ENCODE data around the gene MSI2.
A peak's percentile ranks its signal among the peaks of the same experiment; 100 is the strongest.
"Not testable (repeated sequence)": the region's sequence is repeated elsewhere in the genome, so short reads cannot be mapped to it uniquely, and the experiment has no call there.

MSI2 gene

GRCh38 chr17:57255776-57256681, at the start of gene MSI2:
MSI2 (plus strand) TSS chr17:57256523; CDS start chr17:57256743, 220 bp downstream.
- Mint-ChIP-seq H3K27ac (peak within 1 kb of the TSS; percentile 96), H3K4me1 (peaks cover 31% of the 10 kb centered on the region), H3K4me3 (peak within 1 kb of the TSS; percentile 96), H3K9me3 (peaks cover 4% of the 10 kb centered on the region), H3K27me3 (no peaks in the 10 kb centered on the region), H3K36me3 (peaks cover 5% of the 10 kb centered on the region)
- ATAC-seq (ENCODE audit: low read depth) (peak; percentile 81), DNase-seq (ENCODE audit: low spot score in 2 of 2) (peak; percentile 87 to 88)

- Mint-ChIP-seq H3K9me3 (peaks cover 3% of the 10 kb centered on the region), H3K27ac (no peak overlapping the region), H3K36me3 (peaks cover 2% of the 10 kb centered on the region), H3K27me3 (peaks cover 7% of the 10 kb centered on the region), H3K4me1 (no peaks in the 10 kb centered on the region), H3K4me3 (no peak overlapping the region)
- ATAC-seq (ENCODE audit: low read depth) (no peak), DNase-seq (ENCODE audit: low spot score in 2 of 2) (no peak)
These were observed 49.4 kb upstream of the MSI2 start for GRCh38 chr17:57206928-57207327.

GRCh38 chr17:57207396-57207795, 48.9 kb upstream of the MSI2 start:
- Mint-ChIP-seq H3K27ac (no peak overlapping the region), H3K4me1 (no peaks in the 10 kb centered on the region), H3K9me3 (peaks cover 3% of the 10 kb centered on the region), H3K4me3 (no peak overlapping the region), H3K36me3 (peaks cover 2% of the 10 kb centered on the region), H3K27me3 (peaks cover 10% of the 10 kb centered on the region)
- ATAC-seq (ENCODE audit: low read depth): no peak
- DNase-seq (ENCODE audit: low spot score in 2 of 2): no peak

- no peak for DNase-seq (ENCODE audit: low spot score in 2 of 2)
- Mint-ChIP-seq H3K4me1 (no peaks in the 10 kb centered on the region), H3K36me3 (peaks cover 2% of the 10 kb centered on the region), H3K27ac (no peak overlapping the region), H3K9me3 (peaks cover 3% of the 10 kb centered on the region), H3K4me3 (no peak overlapping the region), H3K27me3 (peaks cover 11% of the 10 kb centered on the region)
- no peak for ATAC-seq (ENCODE audit: low read depth)
These were observed 46.1 kb upstream of the MSI2 start for GRCh38 chr17:57210224-57210553.

GRCh38 chr17:57210972-57211411, 45.3 kb upstream of the MSI2 start:
- Mint-ChIP-seq H3K27me3 (peaks cover 13% of the 10 kb centered on the region), H3K27ac (no peak overlapping the region), H3K4me1 (no peaks in the 10 kb centered on the region), H3K9me3 (peaks cover 3% of the 10 kb centered on the region), H3K36me3 (peaks cover 2% of the 10 kb centered on the region), H3K4me3 (no peak overlapping the region)
- DNase-seq (ENCODE audit: low spot score in 2 of 2) (no peak), ATAC-seq (ENCODE audit: low read depth) (no peak)

- H3K27ac Mint-ChIP-seq: no peak overlapping the region
- H3K36me3 Mint-ChIP-seq: peaks cover 2% of the 10 kb centered on the region
These were observed 44.8 kb upstream of the MSI2 start for GRCh38 chr17:57211543-57211942.

GRCh38 chr17:57213180-57213825, 43.0 kb upstream of the MSI2 start:
- DNase-seq (ENCODE audit: low spot score in 2 of 2): no peak
- no peaks in the 10 kb centered on the region for H3K4me1 Mint-ChIP-seq
- peaks cover 1% of the 10 kb centered on the region for H3K9me3 Mint-ChIP-seq
- no peak for ATAC-seq (ENCODE audit: low read depth)
- H3K4me3 Mint-ChIP-seq: no peak overlapping the region
- H3K27me3 Mint-ChIP-seq: peaks cover 12% of the 10 kb centered on the region
- H3K27ac Mint-ChIP-seq: no peak overlapping the region
- peaks cover 1% of the 10 kb centered on the region for H3K36me3 Mint-ChIP-seq

More at GRCh38 chr17:57211543-57211942, 44.8 kb upstream of the MSI2 start:
- ATAC-seq (ENCODE audit: low read depth) (no peak), DNase-seq (ENCODE audit: low spot score in 2 of 2) (no peak)
- peaks cover 3% of the 10 kb centered on the region for H3K9me3 Mint-ChIP-seq
- H3K27me3 Mint-ChIP-seq: peaks cover 13% of the 10 kb centered on the region
- no peaks in the 10 kb centered on the region for H3K4me1 Mint-ChIP-seq
- no peak overlapping the region for H3K4me3 Mint-ChIP-seq

- no peaks in the 10 kb centered on the region for H3K36me3 Mint-ChIP-seq
- no peak overlapping the region for H3K4me3 Mint-ChIP-seq
- no peaks in the 10 kb centered on the region for H3K4me1 Mint-ChIP-seq
- DNase-seq (ENCODE audit: low spot score in 2 of 2) (no peak), ATAC-seq (ENCODE audit: low read depth) (no peak)
- H3K27ac Mint-ChIP-seq: no peak overlapping the region
- no peaks in the 10 kb centered on the region for H3K9me3 Mint-ChIP-seq
- peaks cover 11% of the 10 kb centered on the region for H3K27me3 Mint-ChIP-seq
These were observed 41.0 kb upstream of the MSI2 start for GRCh38 chr17:57215317-57215716.

- Mint-ChIP-seq H3K4me3 (no peak overlapping the region), H3K4me1 (no peaks in the 10 kb centered on the region), H3K9me3 (peaks cover 9% of the 10 kb centered on the region), H3K27me3 (no peaks in the 10 kb centered on the region), H3K27ac (no peak overlapping the region), H3K36me3 (peaks cover 1% of the 10 kb centered on the region)
- no peak for DNase-seq (ENCODE audit: low spot score in 2 of 2)
- ATAC-seq (ENCODE audit: low read depth): no peak
These were observed 34.7 kb upstream of the MSI2 start for GRCh38 chr17:57221366-57222350.

- H3K36me3 Mint-ChIP-seq; H3K4me3 Mint-ChIP-seq; H3K4me1 Mint-ChIP-seq; H3K27ac Mint-ChIP-seq; H3K27me3 Mint-ChIP-seq; DNase-seq (ENCODE audit: low spot score in 2 of 2); H3K9me3 Mint-ChIP-seq; ATAC-seq (ENCODE audit: low read depth): not testable (repeated sequence)
These were observed 33.9 kb upstream of the MSI2 start for GRCh38 chr17:57222422-57222821.

GRCh38 chr17:57225127-57225526, 31.2 kb upstream of the MSI2 start:
- Mint-ChIP-seq H3K36me3 (peaks cover 1% of the 10 kb centered on the region), H3K27ac (no peak overlapping the region), H3K9me3 (peaks cover 11% of the 10 kb centered on the region), H3K27me3 (peaks cover 5% of the 10 kb centered on the region), H3K4me1 (no peaks in the 10 kb centered on the region), H3K4me3 (no peak overlapping the region)
- ATAC-seq (ENCODE audit: low read depth) (no peak), DNase-seq (ENCODE audit: low spot score in 2 of 2) (no peak)

- Mint-ChIP-seq H3K27ac (no peak overlapping the region), H3K9me3 (peaks cover 7% of the 10 kb centered on the region), H3K27me3 (peaks cover 5% of the 10 kb centered on the region), H3K4me1 (no peaks in the 10 kb centered on the region), H3K36me3 (no peaks in the 10 kb centered on the region), H3K4me3 (no peak overlapping the region)
- ATAC-seq (ENCODE audit: low read depth): no peak
- DNase-seq (ENCODE audit: low spot score in 2 of 2): no peak
These were observed 29.5 kb upstream of the MSI2 start for GRCh38 chr17:57226793-57227192.

GRCh38 chr17:57228911-57229310, 27.4 kb upstream of the MSI2 start:
- H3K27me3 Mint-ChIP-seq: peaks cover 13% of the 10 kb centered on the region
- H3K36me3 Mint-ChIP-seq: no peaks in the 10 kb centered on the region
- no peaks in the 10 kb centered on the region for H3K4me1 Mint-ChIP-seq
- H3K9me3 Mint-ChIP-seq: peaks cover 2% of the 10 kb centered on the region
- H3K27ac Mint-ChIP-seq: no peak overlapping the region
- DNase-seq (ENCODE audit: low spot score in 2 of 2) (no peak), ATAC-seq (ENCODE audit: low read depth) (no peak)
- no peak overlapping the region for H3K4me3 Mint-ChIP-seq

Data from memory B cell (primary cell).